Type B pancreatic cell (in vitro differentiated cells): Measurements from ENCODE around the gene RASGRF2. TPM values are rescaled to one million over a fixed set of nuclear protein-coding genes. Genes with fewer than 3 reads are reported as not detected.
A peak's percentile ranks its signal among the peaks of the same experiment; 100 is the strongest.

Experiments
- DNase-seq: peaks from one replicate; pipeline ENCODE4 v3.0.0; 2021; ENCODE audit warnings: mixed read lengths; ENCODE audit not compliant: unreplicated experiment; ENCODE audit errors: extremely low spot score
- H3K27ac Mint-ChIP-seq: 2 replicates; pipeline ENCODE4 v1.8.0; 2021; ENCODE audit warnings: mild to moderate bottlenecking, mixed read lengths
- H3K27me3 Mint-ChIP-seq: 2 replicates; pipeline ENCODE4 v1.8.0; 2021; ENCODE audit warnings: mixed read lengths
- H3K36me3 Mint-ChIP-seq: 2 replicates; pipeline ENCODE4 v1.8.0; 2021; ENCODE audit warnings: mixed read lengths
- H3K4me1 Mint-ChIP-seq: one replicate; pipeline ENCODE4 v1.8.0; 2021; ENCODE audit warnings: mixed read lengths; ENCODE audit not compliant: unreplicated experiment
- H3K4me3 Mint-ChIP-seq: 2 replicates; pipeline ENCODE4 v1.8.0; 2021; ENCODE audit warnings: mild to moderate bottlenecking, mixed read lengths
- H3K9me3 Mint-ChIP-seq: 2 replicates; pipeline ENCODE4 v1.8.0; 2021; ENCODE audit warnings: mixed read lengths
- CTCF ChIP-seq: fragments of 200-600 bp; sonication (generic); conservative IDR thresholded peaks from 2 replicates; pipeline ENCODE4 v1.5.0; 2021; ENCODE audit warnings: antibody characterized with exemption, mild to moderate bottlenecking
- total RNA-seq: library from RNA; stranded (reverse); gene quantifications from 2 replicates; pipeline ENCODE4 v1.2.1, GENCODE V29; 2021; ENCODE audit warnings: low replicate concordance

Gene RASGRF2
- total RNA-seq, 1 donor from 2014 or later: 2.1 TPM

GRCh38 chr5:81233080-81233634 lies 273.0 kb downstream of the RASGRF2 start, which contains the start of gene CKMT2:
TSS of gene CKMT2 (plus strand) at chr5:81233322. CDS start at chr5:81251133, 17,811 bp downstream.
- Mint-ChIP-seq H3K4me3 (peak within 1 kb of the TSS; percentile 86), H3K27ac (peak within 1 kb of the TSS; percentile 72), H3K27me3 (no peaks in the 10 kb centered on the region)

GRCh38 chr5:81234299-81234698 lies 274.1 kb downstream of the RASGRF2 start:
- DNase-seq: no peak
- no peak for TF ChIP-seq CTCF
- peak overlapping the region; percentile 62 for H3K4me3 Mint-ChIP-seq
- H3K27ac Mint-ChIP-seq: no peak overlapping the region
- peaks cover 12% of the 10 kb centered on the region for H3K4me1 Mint-ChIP-seq
- H3K9me3 Mint-ChIP-seq: peaks cover 4% of the 10 kb centered on the region
- H3K27me3 Mint-ChIP-seq: no peaks in the 10 kb centered on the region
- peaks cover 13% of the 10 kb centered on the region for H3K36me3 Mint-ChIP-seq

More at GRCh38 chr5:81233080-81233634, 273.0 kb downstream of the RASGRF2 start, which contains the start of gene CKMT2:
- peaks cover 5% of the 10 kb centered on the region for H3K36me3 Mint-ChIP-seq
- H3K9me3 Mint-ChIP-seq: peaks cover 4% of the 10 kb centered on the region
- peaks cover 12% of the 10 kb centered on the region for H3K4me1 Mint-ChIP-seq
- no peak for TF ChIP-seq CTCF
- DNase-seq: no peak

GRCh38 chr5:81234801-81235200 lies 274.6 kb downstream of the RASGRF2 start:
- TF ChIP-seq CTCF: no peak
- Mint-ChIP-seq H3K9me3 (peaks cover 4% of the 10 kb centered on the region), H3K27me3 (no peaks in the 10 kb centered on the region), H3K4me3 (no peak overlapping the region), H3K36me3 (peaks cover 13% of the 10 kb centered on the region), H3K27ac (no peak overlapping the region), H3K4me1 (peaks cover 12% of the 10 kb centered on the region)
- no peak for DNase-seq

- H3K36me3 Mint-ChIP-seq: peaks cover 13% of the 10 kb centered on the region
- no peak for DNase-seq
- H3K4me1 Mint-ChIP-seq: peaks cover 12% of the 10 kb centered on the region
- H3K27me3 Mint-ChIP-seq: no peaks in the 10 kb centered on the region
- H3K27ac Mint-ChIP-seq: no peak overlapping the region
- H3K4me3 Mint-ChIP-seq: no peak overlapping the region
- peaks cover 4% of the 10 kb centered on the region for H3K9me3 Mint-ChIP-seq
- no peak for TF ChIP-seq CTCF
Measured at GRCh38 chr5:81235287-81236072, 275.3 kb downstream of the RASGRF2 start.

GRCh38 chr5:81238460-81238859 lies 278.3 kb downstream of the RASGRF2 start:
- H3K9me3 Mint-ChIP-seq: peaks cover 4% of the 10 kb centered on the region
- DNase-seq: no peak
- H3K4me3 Mint-ChIP-seq: no peak overlapping the region
- H3K27me3 Mint-ChIP-seq: no peaks in the 10 kb centered on the region
- peaks cover 14% of the 10 kb centered on the region for H3K4me1 Mint-ChIP-seq
- no peak for TF ChIP-seq CTCF
- H3K36me3 Mint-ChIP-seq: peaks cover 13% of the 10 kb centered on the region
- no peak overlapping the region for H3K27ac Mint-ChIP-seq
